Left renal pelvis (tissue), 4 donors: ENCODE measurements around the gene GPC5. TPM values are rescaled to one million over a fixed set of nuclear protein-coding genes. Genes with fewer than 3 reads are reported as not detected.
"Not testable (repeated sequence)": the region's sequence is repeated elsewhere in the genome, so short reads cannot be mapped to it uniquely, and the experiment has no call there.

Experiments used
- DNase-seq, 4 donors: peaks; one replicate each; pipeline ENCODE4 v3.0.0-alpha.2; 2013; ENCODE audit warnings: low read depth in 4 of 4, low spot score in 3 of 4
- polyA plus RNA-seq, 4 donors: library from polyadenylated mRNA; unstranded; fragments of 120-200 nt; gene quantifications; one replicate each; pipeline ENCODE4 v1.2.1, GENCODE V29; 2013; ENCODE audit not compliant: insufficient read length in 4 of 4

The GPC5 gene
- polyA plus RNA-seq, 4 donors, result 1.8 to 5.2 (median 3.4) TPM

- no peak for DNase-seq
These were observed 1445.1 kb downstream of the GPC5 start for GRCh38 chr13:92843549-92843948.

GRCh38 chr13:92849381-92849780, 1451.0 kb downstream of the GPC5 start:
- no peak for DNase-seq

GRCh38 chr13:92864584-92865284, 1466.3 kb downstream of the GPC5 start:
- no peak for DNase-seq

- DNase-seq, result no peak
These were observed 1474.6 kb downstream of the GPC5 start for GRCh38 chr13:92873029-92873428.

GRCh38 chr13:92886535-92887077, 1488.2 kb downstream of the GPC5 start:
- no peak for DNase-seq

GRCh38 chr13:92894447-92894846, 1496.0 kb downstream of the GPC5 start:
- no peak for DNase-seq

GRCh38 chr13:92896842-92897241, 1498.4 kb downstream of the GPC5 start:
- DNase-seq, result peak in 3 of 4 donors; percentile 3 to 12 (median 5)

GRCh38 chr13:92898946-92899345, 1500.5 kb downstream of the GPC5 start:
- DNase-seq, result not testable (repeated sequence)

- DNase-seq, result no peak
These were observed 1502.0 kb downstream of the GPC5 start for GRCh38 chr13:92900446-92900845.

GRCh38 chr13:92901739-92902138, 1503.3 kb downstream of the GPC5 start:
- no peak for DNase-seq

GRCh38 chr13:92912629-92913028, 1514.2 kb downstream of the GPC5 start:
- no peak for DNase-seq

GRCh38 chr13:92913840-92914239, 1515.4 kb downstream of the GPC5 start:
- no peak for DNase-seq

Other genes with a start within 250 kb of the GPC5 start
- gene MIR17HG, start 50.9 kb upstream of the GPC5 start, polyA plus RNA-seq, result 1 to 10 TPM; 2.1 to 9.7 (median 4.0) TPM